T-helper 9 cell (primary cell): ENCODE results near the gene SALL3.

Source experiments
- DNase-seq: peaks from one replicate; pipeline ENCODE4 v3.0.0-alpha.2; 2020

The SALL3 gene

DNA sequence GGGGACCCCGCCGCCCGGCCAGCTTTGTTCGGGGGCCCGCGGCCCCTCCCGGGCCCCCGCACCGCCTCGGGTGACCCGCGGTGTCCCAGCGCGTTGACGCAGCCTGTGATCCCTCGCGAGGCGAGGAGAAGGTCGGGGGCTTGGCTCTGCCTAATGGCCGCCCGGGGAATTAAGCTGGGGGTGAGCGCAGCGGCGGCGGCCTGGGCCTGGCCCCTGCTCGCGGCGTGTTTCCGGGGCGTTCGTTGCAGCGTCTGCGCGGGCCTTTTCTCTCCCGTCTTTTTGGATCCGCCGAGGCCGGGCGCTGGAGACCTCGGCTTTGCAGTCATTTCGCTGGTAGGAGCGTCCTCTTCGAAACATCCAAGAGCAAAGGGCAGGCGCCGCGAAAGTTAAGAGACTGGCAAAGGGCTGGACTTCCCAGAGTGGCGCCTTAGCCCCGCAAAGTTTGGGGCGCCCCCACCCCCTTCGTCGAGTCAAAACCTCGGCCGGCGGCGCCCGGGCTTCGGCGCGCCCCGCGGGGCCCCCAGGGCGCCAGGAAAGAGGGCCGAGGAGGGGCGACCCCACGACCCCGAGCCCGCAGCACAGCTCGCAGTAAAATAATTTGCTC lies 1.3 kb downstream of the SALL3 start:
- no peak for DNase-seq

DNA sequence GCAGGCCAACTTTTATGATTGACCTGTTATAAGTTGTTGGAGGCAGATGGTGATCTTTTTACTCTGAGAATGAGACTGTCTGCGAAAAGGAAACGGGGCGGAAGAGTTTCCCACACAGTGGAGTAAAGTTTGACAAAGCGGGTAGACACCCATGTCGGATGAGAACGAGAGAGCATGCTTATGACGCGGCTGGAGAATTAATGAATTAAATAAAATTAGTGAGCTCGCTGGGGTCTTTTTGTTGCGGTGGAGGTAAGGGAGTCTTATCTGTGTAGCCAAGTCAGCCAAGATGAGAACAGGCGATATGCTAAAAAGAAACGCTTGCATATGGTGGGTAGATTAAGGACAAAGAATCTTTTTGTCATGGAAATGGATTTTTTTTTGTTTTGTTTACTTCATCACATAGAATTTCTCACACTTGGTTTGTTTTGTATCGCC lies 1.8 kb downstream of the SALL3 start:
- no peak for DNase-seq

DNA sequence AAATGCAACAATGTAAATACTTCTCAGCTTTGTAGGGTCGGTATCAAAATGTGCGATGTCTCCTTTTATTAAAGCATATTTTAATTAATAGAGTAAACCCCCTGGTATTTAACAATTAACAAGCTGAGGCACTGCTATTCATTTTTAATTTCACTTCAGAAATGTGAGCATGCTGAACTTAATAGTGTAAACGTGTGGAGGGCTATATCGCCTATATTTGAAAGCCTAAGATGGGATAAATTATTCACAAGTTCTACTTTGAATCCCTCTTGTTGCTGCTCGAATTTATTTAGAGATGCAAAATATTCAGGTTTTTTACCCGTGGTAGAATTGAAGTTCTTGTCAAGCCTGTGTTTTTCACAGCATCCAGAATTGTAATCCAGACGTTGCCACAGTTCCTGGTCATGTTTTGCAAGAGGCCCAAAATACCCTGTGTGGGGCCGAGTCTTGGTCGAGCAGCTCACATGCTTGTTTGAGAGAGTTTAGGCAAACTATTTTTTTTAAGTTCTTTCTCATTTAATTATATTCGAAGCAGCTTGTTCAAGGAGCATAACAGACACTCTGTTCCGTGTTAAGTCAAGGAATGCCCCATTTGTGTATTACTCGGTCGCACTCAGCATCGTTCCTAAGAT lies 2.5 kb downstream of the SALL3 start:
- no peak for DNase-seq

DNA sequence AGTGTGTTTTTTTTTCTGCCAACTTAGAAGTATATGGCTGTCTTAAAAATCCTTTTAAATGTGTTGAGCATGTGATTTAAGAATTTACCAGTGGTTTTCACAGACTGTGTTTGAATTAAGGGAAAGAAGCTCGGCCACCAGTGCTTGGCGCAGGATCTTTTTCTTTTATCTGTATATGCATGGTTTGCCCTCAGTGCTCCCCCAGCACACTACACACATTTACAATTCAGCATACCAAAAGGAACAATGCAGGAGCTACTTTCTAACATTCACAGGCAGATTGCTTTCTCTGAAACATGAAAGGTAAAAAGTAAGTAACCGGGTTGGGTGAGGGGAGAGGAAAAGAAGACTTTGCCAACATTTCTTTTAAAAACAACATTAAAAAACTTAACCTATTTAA lies 3.9 kb downstream of the SALL3 start:
- no peak for DNase-seq

DNA sequence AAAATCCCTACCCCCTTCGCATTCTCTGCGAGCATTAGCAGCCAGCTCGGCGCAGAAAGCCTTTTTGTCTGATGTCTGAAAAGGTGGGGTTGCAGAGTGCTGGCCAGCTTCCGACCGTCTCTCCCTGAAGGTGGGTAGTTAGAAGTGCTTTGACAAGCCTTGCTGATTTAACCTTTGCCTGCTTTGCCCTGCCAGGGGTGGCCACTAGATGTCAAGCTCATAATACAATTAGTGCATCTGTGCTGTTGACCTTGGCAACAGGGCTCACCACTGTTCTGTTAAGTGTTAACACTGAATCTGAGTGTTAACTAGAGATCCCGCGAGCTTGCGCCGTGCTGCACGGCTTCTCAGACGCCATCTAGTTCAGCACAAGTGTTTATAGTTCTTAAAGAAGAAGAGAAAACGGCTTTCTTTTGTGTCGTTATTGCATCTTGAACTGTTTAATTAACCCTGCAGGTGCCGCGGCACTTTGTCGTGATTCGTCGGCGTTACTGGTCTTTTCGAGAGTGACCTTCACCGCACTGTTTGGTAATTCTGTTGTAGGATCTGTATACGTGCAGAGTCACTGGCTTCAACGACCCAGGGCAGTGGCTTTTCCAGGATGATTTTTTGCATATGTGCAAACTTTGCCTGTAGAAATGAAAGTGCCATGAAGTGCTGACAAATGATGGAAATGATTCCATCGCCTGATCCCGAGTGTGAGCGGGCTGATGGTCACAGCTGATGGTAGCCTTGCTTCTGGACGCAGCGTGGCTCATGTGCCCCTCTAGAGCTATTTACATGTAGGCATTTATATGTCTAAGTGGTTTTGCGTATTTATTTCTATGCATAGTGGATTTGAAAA lies 5.5 kb downstream of the SALL3 start:
- no peak for DNase-seq

DNA sequence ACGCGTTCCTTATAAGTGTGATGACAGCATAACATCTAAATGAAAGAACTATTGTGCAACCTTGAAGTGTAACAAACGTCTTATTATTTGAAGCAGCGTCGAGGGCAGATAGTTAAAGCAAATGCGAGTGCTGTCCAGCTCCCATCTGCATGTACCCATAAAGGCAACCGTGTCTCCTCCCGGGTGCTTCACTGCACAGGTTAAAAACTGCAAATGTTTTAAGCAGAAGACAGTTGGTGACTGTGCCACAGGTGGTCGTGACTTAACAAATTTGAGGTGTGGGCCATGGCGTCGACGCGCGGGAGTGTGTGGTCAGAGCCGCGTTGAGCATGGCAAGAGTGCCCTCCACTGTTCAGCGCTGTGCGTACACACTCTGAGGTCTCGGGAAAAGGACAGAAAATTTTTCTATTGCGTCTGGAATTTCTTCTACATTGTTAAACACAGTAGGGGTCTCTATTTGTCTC lies 6.4 kb downstream of the SALL3 start:
- no peak for DNase-seq

DNA sequence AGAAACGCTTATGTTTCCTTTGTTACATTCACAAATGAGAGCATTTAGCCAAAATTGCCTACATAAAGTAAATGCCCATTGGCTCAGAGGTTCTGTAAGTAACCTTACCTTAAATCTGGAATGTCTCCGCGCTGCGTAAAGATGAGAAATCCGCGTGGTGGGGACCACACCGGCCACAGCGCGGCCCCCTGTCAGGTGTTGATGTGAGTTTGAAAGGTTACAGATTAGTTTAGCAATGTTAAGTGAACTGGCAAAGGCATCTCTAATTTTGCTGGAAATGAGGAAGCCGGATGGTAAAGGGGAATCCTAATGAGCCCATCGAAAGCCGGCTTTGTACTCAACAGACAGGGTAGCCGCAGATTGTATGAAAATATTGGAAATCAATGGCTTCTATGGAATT lies 11.8 kb downstream of the SALL3 start:
- DNase-seq = no peak

DNA sequence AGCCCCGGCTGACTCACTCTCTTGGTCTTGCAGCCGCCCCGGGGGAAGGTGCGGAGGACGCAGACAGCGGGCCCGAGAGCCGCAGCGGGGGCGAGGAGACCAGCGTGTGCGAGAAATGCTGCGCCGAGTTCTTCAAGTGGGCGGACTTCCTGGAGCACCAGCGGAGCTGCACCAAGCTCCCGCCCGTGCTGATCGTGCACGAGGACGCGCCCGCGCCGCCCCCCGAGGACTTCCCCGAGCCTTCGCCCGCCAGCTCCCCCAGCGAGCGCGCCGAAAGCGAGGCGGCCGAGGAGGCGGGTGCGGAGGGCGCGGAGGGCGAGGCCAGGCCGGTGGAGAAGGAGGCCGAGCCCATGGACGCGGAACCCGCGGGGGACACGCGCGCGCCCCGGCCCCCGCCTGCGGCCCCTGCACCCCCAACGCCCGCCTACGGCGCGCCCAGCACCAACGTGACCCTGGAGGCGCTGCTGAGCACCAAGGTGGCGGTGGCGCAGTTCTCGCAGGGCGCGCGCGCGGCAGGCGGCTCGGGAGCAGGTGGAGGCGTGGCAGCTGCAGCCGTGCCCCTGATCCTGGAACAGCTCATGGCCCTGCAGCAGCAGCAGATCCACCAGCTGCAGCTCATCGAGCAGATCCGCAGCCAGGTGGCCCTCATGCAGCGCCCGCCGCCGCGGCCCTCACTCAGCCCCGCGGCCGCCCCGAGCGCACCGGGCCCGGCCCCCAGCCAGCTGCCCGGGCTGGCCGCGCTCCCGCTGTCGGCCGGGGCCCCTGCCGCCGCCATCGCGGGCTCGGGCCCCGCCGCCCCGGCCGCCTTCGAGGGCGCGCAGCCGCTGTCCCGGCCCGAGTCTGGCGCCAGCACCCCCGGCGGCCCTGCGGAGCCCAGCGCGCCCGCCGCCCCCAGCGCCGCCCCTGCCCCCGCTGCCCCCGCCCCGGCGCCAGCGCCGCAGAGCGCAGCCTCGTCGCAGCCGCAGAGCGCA lies 12.7 kb downstream of the SALL3 start:
- DNase-seq = no peak

DNA sequence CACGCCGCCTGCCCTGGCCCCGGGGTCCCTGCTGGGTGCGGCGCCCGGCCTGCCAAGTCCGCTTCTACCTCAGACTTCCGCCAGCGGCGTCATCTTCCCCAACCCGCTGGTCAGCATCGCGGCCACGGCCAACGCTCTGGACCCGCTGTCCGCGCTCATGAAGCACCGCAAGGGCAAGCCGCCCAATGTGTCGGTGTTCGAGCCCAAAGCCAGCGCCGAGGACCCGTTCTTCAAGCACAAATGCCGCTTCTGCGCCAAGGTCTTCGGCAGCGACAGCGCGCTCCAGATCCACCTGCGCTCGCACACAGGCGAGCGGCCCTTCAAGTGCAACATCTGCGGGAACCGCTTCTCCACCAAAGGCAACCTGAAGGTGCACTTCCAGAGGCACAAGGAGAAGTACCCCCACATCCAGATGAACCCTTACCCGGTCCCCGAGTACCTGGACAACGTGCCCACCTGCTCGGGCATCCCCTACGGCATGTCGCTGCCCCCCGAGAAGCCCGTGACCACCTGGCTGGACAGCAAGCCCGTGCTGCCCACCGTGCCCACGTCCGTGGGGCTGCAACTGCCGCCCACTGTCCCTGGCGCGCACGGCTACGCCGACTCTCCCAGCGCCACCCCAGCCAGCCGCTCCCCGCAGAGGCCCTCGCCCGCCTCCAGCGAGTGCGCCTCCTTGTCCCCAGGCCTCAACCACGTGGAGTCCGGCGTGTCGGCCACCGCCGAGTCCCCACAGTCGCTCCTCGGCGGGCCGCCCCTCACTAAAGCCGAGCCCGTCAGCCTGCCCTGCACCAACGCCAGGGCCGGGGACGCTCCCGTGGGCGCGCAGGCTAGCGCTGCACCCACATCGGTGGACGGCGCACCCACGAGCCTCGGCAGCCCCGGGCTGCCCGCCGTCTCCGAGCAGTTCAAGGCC lies 13.7 kb downstream of the SALL3 start:
- DNase-seq = no peak

DNA sequence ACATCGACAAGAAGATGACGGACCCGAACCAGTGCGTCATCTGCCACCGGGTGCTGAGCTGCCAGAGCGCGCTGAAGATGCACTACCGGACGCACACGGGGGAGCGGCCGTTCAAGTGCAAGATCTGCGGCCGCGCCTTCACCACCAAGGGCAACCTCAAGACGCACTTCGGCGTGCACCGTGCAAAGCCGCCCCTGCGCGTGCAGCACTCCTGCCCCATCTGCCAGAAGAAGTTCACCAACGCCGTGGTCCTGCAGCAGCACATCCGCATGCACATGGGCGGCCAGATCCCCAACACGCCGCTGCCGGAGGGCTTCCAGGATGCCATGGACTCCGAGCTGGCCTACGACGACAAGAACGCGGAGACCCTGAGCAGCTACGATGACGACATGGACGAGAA lies 14.4 kb downstream of the SALL3 start:
- no peak for DNase-seq

DNA sequence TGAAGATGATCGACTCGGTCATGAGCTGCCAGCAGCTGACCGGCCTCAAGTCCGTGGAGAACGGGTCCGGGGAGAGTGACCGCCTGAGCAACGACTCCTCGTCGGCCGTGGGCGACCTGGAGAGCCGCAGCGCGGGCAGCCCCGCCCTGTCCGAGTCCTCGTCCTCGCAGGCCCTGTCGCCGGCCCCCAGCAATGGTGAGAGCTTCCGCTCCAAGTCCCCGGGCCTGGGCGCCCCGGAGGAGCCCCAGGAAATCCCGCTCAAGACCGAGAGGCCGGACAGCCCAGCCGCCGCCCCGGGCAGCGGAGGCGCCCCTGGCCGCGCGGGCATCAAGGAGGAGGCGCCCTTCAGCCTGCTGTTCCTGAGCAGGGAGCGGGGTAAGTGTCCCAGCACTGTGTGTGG lies 14.9 kb downstream of the SALL3 start:
- no peak for DNase-seq

DNA sequence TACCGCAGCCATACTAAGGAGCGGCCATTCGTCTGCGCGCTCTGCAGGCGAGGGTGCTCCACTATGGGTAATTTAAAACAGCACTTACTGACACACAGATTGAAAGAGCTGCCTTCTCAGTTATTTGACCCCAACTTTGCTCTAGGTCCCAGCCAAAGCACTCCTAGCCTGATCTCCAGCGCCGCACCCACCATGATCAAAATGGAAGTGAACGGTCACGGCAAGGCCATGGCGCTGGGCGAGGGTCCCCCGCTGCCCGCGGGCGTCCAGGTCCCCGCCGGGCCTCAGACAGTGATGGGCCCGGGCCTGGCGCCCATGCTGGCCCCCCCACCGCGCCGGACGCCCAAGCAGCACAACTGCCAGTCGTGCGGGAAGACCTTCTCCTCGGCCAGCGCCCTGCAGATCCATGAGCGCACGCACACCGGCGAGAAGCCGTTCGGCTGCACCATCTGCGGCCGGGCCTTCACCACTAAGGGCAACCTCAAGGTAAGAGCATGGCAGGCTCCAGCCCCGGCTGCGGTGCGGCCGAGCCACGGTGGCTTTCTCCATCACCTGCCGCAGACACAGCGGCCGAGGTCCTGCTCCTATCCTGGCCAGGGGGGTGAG lies 15.5 kb downstream of the SALL3 start:
- DNase-seq = no peak

DNA sequence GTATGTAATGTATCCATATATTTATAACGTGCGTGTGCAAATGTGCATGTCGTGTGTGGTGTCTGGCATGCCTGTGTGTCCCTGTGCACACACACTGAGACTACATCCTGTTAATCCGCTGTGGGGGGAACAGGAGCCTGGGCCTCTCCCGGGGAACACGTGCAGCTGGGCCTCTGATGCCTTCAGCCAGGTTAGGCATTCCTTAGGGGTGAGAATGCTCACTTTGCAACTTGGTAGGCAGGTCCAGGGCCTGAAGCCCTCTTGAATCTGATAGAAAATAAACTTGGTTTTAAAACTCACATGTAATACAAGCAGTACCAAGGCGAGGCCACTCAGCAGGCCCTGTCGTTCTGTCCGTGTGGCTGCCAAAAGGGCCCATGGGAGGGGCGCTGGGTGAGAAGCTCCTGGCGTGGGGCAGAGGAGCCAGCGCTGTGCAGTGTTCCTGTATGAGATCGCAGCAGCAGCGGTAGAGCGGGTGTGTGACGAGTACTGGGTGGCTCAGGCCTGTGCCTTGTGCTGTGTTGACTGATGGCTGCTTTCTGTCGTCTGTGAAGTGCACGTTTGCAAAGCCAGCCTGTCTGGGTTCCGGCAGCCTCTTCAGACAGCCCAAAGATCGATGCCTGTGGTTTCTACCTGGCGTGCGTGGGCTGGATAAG lies 16.2 kb downstream of the SALL3 start:
- no peak for DNase-seq

DNA sequence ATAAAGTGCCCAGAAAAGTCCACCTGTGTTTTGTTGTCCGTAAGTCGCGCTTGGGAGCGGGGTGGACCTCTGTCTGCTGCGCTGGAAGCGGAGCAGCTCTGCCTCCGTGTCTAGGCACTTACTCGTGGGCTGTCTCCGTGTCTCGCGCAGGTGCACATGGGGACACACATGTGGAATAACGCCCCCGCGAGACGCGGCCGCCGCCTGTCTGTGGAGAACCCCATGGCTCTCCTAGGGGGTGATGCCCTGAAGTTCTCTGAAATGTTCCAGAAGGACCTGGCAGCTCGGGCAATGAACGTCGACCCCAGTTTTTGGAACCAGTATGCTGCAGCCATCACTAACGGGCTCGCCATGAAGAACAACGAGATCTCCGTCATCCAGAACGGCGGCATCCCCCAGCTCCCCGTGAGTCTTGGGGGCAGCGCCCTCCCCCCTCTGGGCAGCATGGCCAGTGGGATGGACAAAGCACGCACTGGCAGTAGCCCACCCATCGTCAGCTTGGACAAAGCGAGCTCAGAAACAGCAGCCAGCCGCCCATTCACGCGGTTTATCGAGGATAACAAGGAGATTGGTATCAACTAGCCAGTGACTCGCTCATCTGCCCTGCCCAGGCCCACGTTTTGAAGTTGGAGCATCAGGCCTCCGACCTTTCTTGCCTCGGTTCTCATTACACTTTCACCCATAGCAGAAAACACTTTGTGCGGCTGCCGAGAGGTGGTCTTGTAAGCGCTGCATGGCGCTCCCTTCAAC lies 17.3 kb downstream of the SALL3 start:
- DNase-seq = no peak

DNA sequence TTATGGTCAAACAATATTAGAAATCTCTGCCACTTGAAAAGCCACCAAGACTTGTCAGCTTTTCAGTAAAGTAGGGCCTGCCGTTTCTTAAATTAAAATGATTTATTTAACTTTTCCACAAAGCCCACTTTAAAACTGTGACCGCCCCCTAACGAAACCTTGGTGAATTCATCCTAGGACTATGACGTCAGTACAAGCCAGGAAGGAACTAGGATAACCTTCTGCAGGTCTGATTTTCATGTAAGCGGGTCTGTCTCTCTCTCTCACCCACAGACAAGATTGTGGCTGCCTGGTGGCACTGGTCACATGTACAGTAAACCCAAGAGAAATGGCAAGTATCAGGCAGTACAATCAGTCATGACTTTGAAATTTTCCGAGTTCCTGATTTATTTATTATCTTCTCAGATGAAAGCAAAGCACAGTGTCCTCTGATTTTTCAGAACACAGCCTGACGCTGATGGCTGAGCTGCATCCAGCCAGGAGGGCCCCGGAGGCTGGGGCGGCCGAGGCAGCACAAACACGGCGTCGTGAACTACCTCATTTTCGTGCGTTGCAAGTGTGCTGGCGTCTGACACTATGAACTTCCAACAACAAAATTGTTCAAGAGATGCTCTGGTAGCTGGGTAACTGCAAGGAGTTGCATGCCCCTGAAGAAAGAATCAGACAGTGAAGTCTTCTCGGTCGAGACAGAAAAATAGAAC lies 18.9 kb downstream of the SALL3 start:
- no peak for DNase-seq

DNA sequence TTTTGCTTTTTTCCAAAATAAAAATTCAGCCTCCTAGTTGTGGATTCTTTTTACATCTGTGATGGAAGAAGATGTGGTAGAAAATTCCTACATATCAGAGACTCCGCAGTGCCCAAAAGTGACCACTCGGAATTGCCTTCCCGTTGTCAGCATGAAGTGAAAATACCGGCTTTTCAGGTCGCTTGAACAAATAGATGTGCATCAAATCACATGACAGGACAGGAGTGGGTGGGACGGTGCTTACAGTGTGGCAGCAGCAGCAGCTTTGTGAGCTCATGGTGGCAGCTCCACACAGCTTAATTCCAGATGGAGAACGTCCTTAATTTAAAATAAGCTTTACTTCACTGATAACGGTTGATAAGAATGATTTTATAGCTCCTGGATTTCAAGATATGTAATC lies 20.3 kb downstream of the SALL3 start:
- DNase-seq = no peak

DNA sequence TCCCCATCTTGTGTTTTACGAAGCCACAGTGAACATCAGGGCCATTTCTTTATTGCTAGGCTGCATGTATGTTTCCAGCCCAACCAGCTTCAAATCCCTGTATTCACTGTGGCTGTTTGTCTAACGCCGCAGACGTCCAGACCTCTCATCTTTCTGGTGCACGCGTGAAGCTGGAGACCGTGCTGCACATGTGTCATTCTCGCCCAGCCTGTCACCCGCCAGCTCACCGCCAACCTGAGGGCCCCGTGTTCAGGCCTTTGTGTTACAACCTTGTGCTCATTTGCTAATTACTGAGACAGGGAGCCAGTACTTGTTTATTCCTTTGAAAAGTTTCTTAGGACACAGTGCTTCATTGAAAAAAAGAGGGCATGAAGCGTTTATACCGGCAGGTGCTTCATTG lies 21.4 kb downstream of the SALL3 start:
- DNase-seq = no peak

DNA sequence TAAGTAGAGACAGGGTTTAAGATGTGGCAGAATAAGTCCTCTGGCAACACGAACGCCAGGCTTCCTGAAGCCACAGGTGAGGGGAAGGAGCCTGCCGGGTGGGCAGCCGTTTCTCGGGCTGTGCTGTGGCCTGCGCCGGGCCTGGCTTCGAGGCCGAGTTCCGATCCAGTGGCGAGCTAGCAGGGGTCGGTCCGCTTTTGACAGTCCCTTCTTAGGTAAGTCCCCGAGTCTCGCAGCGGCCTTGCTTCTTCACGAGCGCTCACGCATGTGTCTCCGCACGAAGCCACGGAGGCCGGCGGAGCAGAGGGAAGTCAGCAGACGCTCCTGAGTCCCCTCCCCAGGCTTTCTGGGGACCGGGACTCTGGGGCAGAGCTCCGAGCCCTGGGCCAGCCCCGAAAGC lies 26.0 kb downstream of the SALL3 start:
- DNase-seq = no peak

DNA sequence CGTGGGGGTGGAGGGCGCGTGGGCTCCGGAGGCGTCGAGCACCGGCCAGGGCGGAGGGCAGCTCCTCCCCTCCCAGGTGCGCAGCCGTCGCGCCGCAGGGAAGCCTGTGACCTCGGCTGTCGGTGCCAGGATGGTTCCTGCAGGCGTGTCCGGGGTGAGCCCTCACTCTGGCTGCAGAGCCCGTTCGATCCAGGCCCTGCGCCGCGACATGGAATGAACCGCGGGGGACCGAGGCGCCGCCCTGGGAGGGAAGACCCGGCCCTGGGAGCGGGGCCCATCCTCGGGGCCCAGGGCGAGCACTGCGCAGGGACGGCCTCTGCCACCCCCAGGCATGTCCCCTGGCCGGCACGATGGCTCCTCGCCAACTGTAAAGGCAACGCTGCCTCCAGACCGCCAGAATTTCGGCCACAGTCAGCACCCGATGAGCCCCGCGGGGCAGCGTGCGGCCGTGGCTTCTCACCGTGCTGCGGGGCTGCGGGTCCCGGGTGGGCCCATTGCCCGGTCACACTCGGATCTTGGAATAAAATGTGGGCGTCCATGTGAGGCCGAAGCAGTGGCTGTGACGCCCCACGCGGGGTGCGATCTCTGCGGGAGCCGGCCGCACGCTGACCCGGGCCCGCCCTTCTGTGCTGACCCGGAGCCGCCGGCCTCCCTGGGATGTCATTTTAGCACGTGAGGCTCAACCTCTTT lies 26.6 kb downstream of the SALL3 start:
- DNase-seq = no peak
